ENCODE measurements around the gene LRP1B. TPM values are rescaled to one million over a fixed set of nuclear protein-coding genes. Genes with fewer than 3 reads are reported as not detected.

The LRP1B gene
- total RNA-seq, 4 donors from 2014 or later = 1.2 to 3.3 (median 2.6) TPM

GRCh38 chr2:140916410-140916809 is 1214.4 kb downstream of the LRP1B start:
- DNase-seq (ENCODE audit: low spot score in 2 of 2) = no peak
- H3K9me3 ChIP-seq = no peaks in the 10 kb centered on the region
- H3K27ac ChIP-seq = no peak overlapping the region
- H3K4me1 ChIP-seq = no peaks in the 10 kb centered on the region
- TF ChIP-seq POLR2A (IDR thresholded peaks at IDR 0.05) = no peak
- TF ChIP-seq CTCF (IDR thresholded peaks at IDR 0.05) = no peak
- no peak for TF ChIP-seq EP300 (IDR thresholded peaks at IDR 0.05)
- no peak overlapping the region for H3K4me3 ChIP-seq
- H3K27me3 ChIP-seq = no peaks in the 10 kb centered on the region
- no peaks in the 10 kb centered on the region for H3K36me3 ChIP-seq

- Histone ChIP-seq H3K27me3 (no peaks in the 10 kb centered on the region), H3K4me3 (no peak overlapping the region), H3K36me3 (no peaks in the 10 kb centered on the region), H3K9me3 (no peaks in the 10 kb centered on the region), H3K27ac (no peak overlapping the region), H3K4me1 (no peaks in the 10 kb centered on the region)
- TF ChIP-seq CTCF (IDR thresholded peaks at IDR 0.05) (no peak), EP300 (IDR thresholded peaks at IDR 0.05) (no peak), POLR2A (IDR thresholded peaks at IDR 0.05) (no peak)
- no peak for DNase-seq (ENCODE audit: low spot score in 2 of 2)
These were observed 1220.1 kb downstream of the LRP1B start for GRCh38 chr2:140910683-140911082.

GRCh38 chr2:140905083-140905781 is 1225.6 kb downstream of the LRP1B start:
- Histone ChIP-seq H3K4me3 (no peak overlapping the region), H3K9me3 (no peaks in the 10 kb centered on the region), H3K4me1 (no peaks in the 10 kb centered on the region), H3K27me3 (no peaks in the 10 kb centered on the region), H3K36me3 (no peaks in the 10 kb centered on the region), H3K27ac (no peak overlapping the region)
- TF ChIP-seq POLR2A (IDR thresholded peaks at IDR 0.05) (no peak), CTCF (IDR thresholded peaks at IDR 0.05) (no peak), EP300 (IDR thresholded peaks at IDR 0.05) (no peak)
- WGBS, 2 donors = 56 to 58% methylated on average over 6 of the region's 6 CpGs
- no peak for DNase-seq (ENCODE audit: low spot score in 2 of 2)

- H3K4me3 ChIP-seq = no peak overlapping the region
- WGBS, 2 donors = 66 to 81% methylated on average over 9 of the region's 9 CpGs
These were observed 1235.4 kb downstream of the LRP1B start for GRCh38 chr2:140895378-140895777.

GRCh38 chr2:140893685-140894084 is 1237.1 kb downstream of the LRP1B start:
- no peak for DNase-seq (ENCODE audit: low spot score in 2 of 2)
- no peak for TF ChIP-seq EP300 (IDR thresholded peaks at IDR 0.05)
- no peak for TF ChIP-seq POLR2A (IDR thresholded peaks at IDR 0.05)
- no peak for TF ChIP-seq CTCF (IDR thresholded peaks at IDR 0.05)

More at GRCh38 chr2:140895378-140895777, 1235.4 kb downstream of the LRP1B start:
- Histone ChIP-seq H3K36me3 (no peaks in the 10 kb centered on the region), H3K9me3 (no peaks in the 10 kb centered on the region), H3K27me3 (no peaks in the 10 kb centered on the region), H3K4me1 (no peaks in the 10 kb centered on the region), H3K27ac (no peak overlapping the region)
- no peak for DNase-seq (ENCODE audit: low spot score in 2 of 2)
- no peak for TF ChIP-seq CTCF (IDR thresholded peaks at IDR 0.05)
- no peak for TF ChIP-seq POLR2A (IDR thresholded peaks at IDR 0.05)
- TF ChIP-seq EP300 (IDR thresholded peaks at IDR 0.05) = no peak

More at GRCh38 chr2:140893685-140894084, 1237.1 kb downstream of the LRP1B start:
- Histone ChIP-seq H3K27ac (no peak overlapping the region), H3K36me3 (no peaks in the 10 kb centered on the region), H3K27me3 (no peaks in the 10 kb centered on the region), H3K9me3 (no peaks in the 10 kb centered on the region), H3K4me3 (no peak overlapping the region), H3K4me1 (no peaks in the 10 kb centered on the region)
- 80 to 82% methylated on average over 4 of the region's 4 CpGs for WGBS, 2 donors

Data from tibial nerve (tissue), 4 donors.